Sigmoid colon (tissue), 4 donors: Measurements from ENCODE around the gene HOXC9.

Source experiments
- CTCF ChIP-seq, 4 experiments: fragments of 450-650 bp in 3 of 4; fragments of 200-600 bp in 1 of 4; IDR thresholded peaks; one replicate each; pipeline ENCODE4 v1.5.1; 2016 to 2019; ENCODE audit warnings: antibody characterized with exemption in 4 of 4, mild to moderate bottlenecking in 3 of 4, moderate library complexity in 2 of 4
- POLR2AphosphoS5 ChIP-seq, 4 donors: sonication (generic); formaldehyde crosslinking; IDR thresholded peaks; one replicate each; pipeline ENCODE4 v1.6.1; 2017; ENCODE audit warnings: antibody characterized with exemption in 4 of 4

- no peak for TF ChIP-seq POLR2AphosphoS5 (IDR thresholded peaks at IDR 0.05)
- TF ChIP-seq CTCF (IDR thresholded peaks at IDR 0.05) = no peak
These were observed 28.6 kb downstream of the HOXC9 start, which contains the start of gene HOXC6 for GRCh38 chr12:54028314-54029201.
